PC-9 (cell line): Measurements from ENCODE around the gene ZNF407. TPM values are rescaled to one million over a fixed set of nuclear protein-coding genes. Genes with fewer than 3 reads are reported as not detected.

Experiments
- BruUV-seq: library from RNA; stranded (reverse); fragments of 400-500 nt; replicated peaks from 2 replicates; lab custom pipeline; 2021; lab: Mats Ljungman, UMichigan
- CTCF ChIA-PET: fragments of 300-600 bp; sonication (Branson Sonifier 250); formaldehyde crosslinking; loops from one replicate; lab custom pipeline; 2022; ENCODE audit warnings: antibody characterized with exemption; lab: Charles Lee
- POLR2A ChIA-PET: fragments of 300-600 bp; sonication (Branson Sonifier 250); formaldehyde crosslinking; loops from one replicate; lab custom pipeline; 2022; ENCODE audit warnings: antibody characterized with exemption; ENCODE audit not compliant: unreplicated experiment; lab: Charles Lee
- DNase-seq, 2 experiments: peaks; one replicate each; pipeline versions ENCODE4 v3.0.0 to v3.0.0-alpha.2; 2015 to 2022; ENCODE audit warnings: mixed read lengths in 1 of 2
- H2AFZ ChIP-seq: fragments of 200-600 bp; sonication (generic); 2 replicates; pipeline ENCODE4 v1.8.1; 2017; ENCODE audit warnings: antibody characterized with exemption
- H3F3A ChIP-seq: fragments of 200-600 bp; sonication (generic); 2 replicates; pipeline ENCODE4 v1.8.1; 2017; ENCODE audit warnings: antibody characterized with exemption, mild to moderate bottlenecking, low read depth; ENCODE audit not compliant: insufficient read depth
- H3K27ac ChIP-seq: fragments of 200-600 bp; sonication (generic); 2 replicates; pipeline ENCODE4 v1.6.1; 2016; ENCODE audit warnings: mixed run types
- H3K27me3 ChIP-seq: fragments of 200-600 bp; sonication (generic); 2 replicates; pipeline ENCODE4 v1.6.1; 2016; ENCODE audit warnings: low read depth, mixed run types; ENCODE audit not compliant: insufficient read depth
- H3K36me3 ChIP-seq: fragments of 200-600 bp; sonication (generic); 2 replicates; pipeline ENCODE4 v1.6.1; 2016; ENCODE audit warnings: low read depth, mixed run types
- H3K4me1 ChIP-seq: fragments of 200-600 bp; sonication (generic); replicated peaks from 2 replicates; pipeline ENCODE4 v1.6.1; 2016; ENCODE audit warnings: mixed run types; ENCODE audit not compliant: insufficient read depth
- H3K4me2 ChIP-seq: fragments of 200-600 bp; sonication (generic); 2 replicates; pipeline ENCODE4 v1.6.1; 2017; ENCODE audit warnings: mixed run types
- H3K4me3 ChIP-seq: fragments of 200-600 bp; sonication (generic); 2 replicates; pipeline ENCODE4 v1.6.1; 2016; ENCODE audit warnings: mixed run types
- H3K79me2 ChIP-seq: fragments of 200-600 bp; sonication (generic); 2 replicates; pipeline ENCODE4 v1.6.1; 2017; ENCODE audit warnings: low read depth, mixed run types
- H3K9me2 ChIP-seq: fragments of 200-600 bp; sonication (generic); 2 replicates; pipeline ENCODE4 v1.8.1; 2017; ENCODE audit warnings: mild to moderate bottlenecking; ENCODE audit not compliant: insufficient read depth
- H3K9me3 ChIP-seq: fragments of 200-600 bp; sonication (generic); 2 replicates; pipeline ENCODE4 v1.8.1; 2016; ENCODE audit warnings: low read depth; ENCODE audit not compliant: insufficient read depth
- H4K20me1 ChIP-seq: fragments of 200-600 bp; sonication (generic); 2 replicates; pipeline ENCODE4 v1.8.1; 2017; ENCODE audit not compliant: insufficient read depth
- EZH2 ChIP-seq: fragments of 200-600 bp; sonication (generic); IDR thresholded peaks from 2 replicates; pipeline ENCODE4 v1.8.0; 2017; ENCODE audit warnings: antibody characterized with exemption, low read depth
- intact Hi-C: fragments of 100-400 bp; cut with micrococcal nuclease; formaldehyde crosslinking; loops from one replicate; pipeline ENCODE4 v1.10.0; 2022; ENCODE audit not compliant: unreplicated experiment
- total RNA-seq: library from RNA; stranded (reverse); gene quantifications from 2 replicates; pipeline ENCODE4 v1.2.3, GENCODE V29; 2021
- TF ChIP-seq, protein P1 (sequence below): fragments of 200-600 bp; sonication (generic); conservative IDR thresholded peaks from 2 replicates; pipeline ENCODE4 v1.6.1; 2017; ENCODE audit warnings: mixed run types, antibody characterized with exemption, mild to moderate bottlenecking, moderate library complexity

The ZNF407 gene
- total RNA-seq, 1 experiment from 2014 or later = 13.4 TPM

DNA sequence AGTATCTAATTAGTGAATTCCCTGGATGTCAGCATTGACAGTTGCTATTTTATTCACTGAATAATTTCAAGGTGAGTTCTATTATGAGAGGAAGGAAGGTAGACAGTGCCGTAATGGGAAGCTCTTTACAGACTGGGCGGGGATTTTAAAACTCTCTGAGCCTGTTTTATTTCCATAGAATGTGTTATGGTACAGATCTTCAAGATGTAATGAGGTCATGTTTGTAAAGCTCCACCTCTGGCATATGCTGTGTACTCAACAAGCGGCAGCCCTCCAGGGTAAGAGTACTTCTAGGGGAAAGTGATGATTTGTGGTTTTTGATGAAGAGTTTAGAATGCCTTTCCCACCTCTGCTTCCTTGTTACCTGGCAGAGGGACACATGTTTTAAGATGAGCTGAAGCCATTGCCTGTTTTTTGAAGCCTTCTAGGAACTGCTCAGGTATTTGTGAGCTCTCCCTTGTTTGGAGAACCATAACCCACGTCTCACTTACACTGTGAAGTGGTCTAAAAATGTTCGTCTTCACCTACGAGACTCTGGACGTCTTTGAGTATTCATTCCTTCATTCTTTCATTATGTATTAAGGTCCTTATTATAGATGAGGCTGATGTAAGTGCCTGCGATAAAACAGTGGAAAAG, 360.0 kb downstream of the ZNF407 start:
- no peak for DNase-seq
- Histone ChIP-seq H3K36me3 (no peaks in the 10 kb centered on the region), H3K4me3 (no peak overlapping the region), H3K4me2 (no peak overlapping the region), H3K27me3 (no peaks in the 10 kb centered on the region), H3F3A (no peaks in the 10 kb centered on the region), H3K4me1 (no peaks in the 10 kb centered on the region), H3K79me2 (no peaks in the 10 kb centered on the region), H3K9me3 (no peaks in the 10 kb centered on the region), H4K20me1 (no peaks in the 10 kb centered on the region), H3K27ac (no peak overlapping the region), H3K9me2 (no peaks in the 10 kb centered on the region), H2AFZ (no peak overlapping the region)
- ChIA-PET CTCF (no interaction called here), POLR2A (interaction anchor here (0.6 kb wide), 1 partner anchor 211 kb away, joined by 9 read pairs; no protein-coding TSS in a partner anchor)
- BruUV-seq = no TSS peak
- TF ChIP-seq EZH2 = no peak
- TF ChIP-seq, protein P1, sequence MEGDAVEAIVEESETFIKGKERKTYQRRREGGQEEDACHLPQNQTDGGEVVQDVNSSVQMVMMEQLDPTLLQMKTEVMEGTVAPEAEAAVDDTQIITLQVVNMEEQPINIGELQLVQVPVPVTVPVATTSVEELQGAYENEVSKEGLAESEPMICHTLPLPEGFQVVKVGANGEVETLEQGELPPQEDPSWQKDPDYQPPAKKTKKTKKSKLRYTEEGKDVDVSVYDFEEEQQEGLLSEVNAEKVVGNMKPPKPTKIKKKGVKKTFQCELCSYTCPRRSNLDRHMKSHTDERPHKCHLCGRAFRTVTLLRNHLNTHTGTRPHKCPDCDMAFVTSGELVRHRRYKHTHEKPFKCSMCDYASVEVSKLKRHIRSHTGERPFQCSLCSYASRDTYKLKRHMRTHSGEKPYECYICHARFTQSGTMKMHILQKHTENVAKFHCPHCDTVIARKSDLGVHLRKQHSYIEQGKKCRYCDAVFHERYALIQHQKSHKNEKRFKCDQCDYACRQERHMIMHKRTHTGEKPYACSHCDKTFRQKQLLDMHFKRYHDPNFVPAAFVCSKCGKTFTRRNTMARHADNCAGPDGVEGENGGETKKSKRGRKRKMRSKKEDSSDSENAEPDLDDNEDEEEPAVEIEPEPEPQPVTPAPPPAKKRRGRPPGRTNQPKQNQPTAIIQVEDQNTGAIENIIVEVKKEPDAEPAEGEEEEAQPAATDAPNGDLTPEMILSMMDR = no peak
- intact Hi-C loops = no loop called here

- no TSS peak for BruUV-seq
- intact Hi-C loops = no loop called here
- H3K4me3 ChIP-seq = no peak overlapping the region
Observed at GRCh38 chr18:74959216-74959615, 361.5 kb downstream of the ZNF407 start.

DNA sequence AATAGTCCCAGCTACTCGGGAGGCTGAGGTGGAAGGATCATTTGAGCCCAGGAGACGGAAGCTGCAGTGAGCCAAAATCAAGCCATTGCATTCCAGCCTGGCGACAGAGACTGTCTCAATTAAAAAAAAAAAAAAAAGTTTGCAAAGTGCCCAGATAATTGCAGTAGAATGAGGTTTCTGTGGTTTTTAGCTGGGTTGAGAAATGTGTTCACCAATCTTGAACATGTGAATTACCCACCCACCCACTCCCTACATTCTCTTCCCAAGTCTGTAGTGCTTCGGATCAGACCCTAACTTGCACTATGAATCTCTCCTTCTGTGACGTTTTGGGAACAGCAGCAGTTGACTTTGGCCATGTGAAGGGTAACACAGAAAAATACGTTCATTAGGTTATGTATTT, 363.9 kb downstream of the ZNF407 start:
- no peak for DNase-seq
- Histone ChIP-seq H3K27ac (no peak overlapping the region), H3K4me1 (no peaks in the 10 kb centered on the region), H4K20me1 (no peaks in the 10 kb centered on the region; the same call in 1 of the 2 replicates), H3K4me3 (no peak overlapping the region), H3K27me3 (no peaks in the 10 kb centered on the region), H3K36me3 (no peaks in the 10 kb centered on the region), H3K4me2 (no peak overlapping the region), H3K9me2 (no peaks in the 10 kb centered on the region), H3K9me3 (no peaks in the 10 kb centered on the region), H3F3A (no peaks in the 10 kb centered on the region), H2AFZ (no peak overlapping the region), H3K79me2 (no peaks in the 10 kb centered on the region)
- CTCF ChIA-PET = no interaction called here
- POLR2A ChIA-PET = no interaction called here
- intact Hi-C loops = loop anchor here (5.0 to 10.0 kb wide), 2 partner anchors 64 to 307 kb away; no protein-coding TSS in a partner anchor
- BruUV-seq = no TSS peak
- TF ChIP-seq, protein P1 = no peak
- no peak for TF ChIP-seq EZH2

More at GRCh38 chr18:74959216-74959615, 361.5 kb downstream of the ZNF407 start:
- H3K9me2 ChIP-seq = no peaks in the 10 kb centered on the region
- no peaks in the 10 kb centered on the region for H3K9me3 ChIP-seq
- TF ChIP-seq, protein P1 = no peak
- TF ChIP-seq EZH2 = no peak
- H3K27ac ChIP-seq = no peak overlapping the region
- DNase-seq = no peak
- H2AFZ ChIP-seq = no peak overlapping the region
- CTCF ChIA-PET = no interaction called here
- H3K4me1 ChIP-seq = no peaks in the 10 kb centered on the region
- no peak overlapping the region for H3K4me2 ChIP-seq
- H4K20me1 ChIP-seq = no peaks in the 10 kb centered on the region; the same call in 1 of the 2 replicates
- POLR2A ChIA-PET = no interaction called here
- no peaks in the 10 kb centered on the region for H3K27me3 ChIP-seq
- no peaks in the 10 kb centered on the region for H3F3A ChIP-seq
- no peaks in the 10 kb centered on the region for H3K79me2 ChIP-seq
- H3K36me3 ChIP-seq = no peaks in the 10 kb centered on the region
